Measurements from ENCODE around the gene LSM3.

GRCh38 chr3:14154895-14155440, 23.6 kb upstream of the LSM3 start:
- TF ChIP-seq, protein P1, sequence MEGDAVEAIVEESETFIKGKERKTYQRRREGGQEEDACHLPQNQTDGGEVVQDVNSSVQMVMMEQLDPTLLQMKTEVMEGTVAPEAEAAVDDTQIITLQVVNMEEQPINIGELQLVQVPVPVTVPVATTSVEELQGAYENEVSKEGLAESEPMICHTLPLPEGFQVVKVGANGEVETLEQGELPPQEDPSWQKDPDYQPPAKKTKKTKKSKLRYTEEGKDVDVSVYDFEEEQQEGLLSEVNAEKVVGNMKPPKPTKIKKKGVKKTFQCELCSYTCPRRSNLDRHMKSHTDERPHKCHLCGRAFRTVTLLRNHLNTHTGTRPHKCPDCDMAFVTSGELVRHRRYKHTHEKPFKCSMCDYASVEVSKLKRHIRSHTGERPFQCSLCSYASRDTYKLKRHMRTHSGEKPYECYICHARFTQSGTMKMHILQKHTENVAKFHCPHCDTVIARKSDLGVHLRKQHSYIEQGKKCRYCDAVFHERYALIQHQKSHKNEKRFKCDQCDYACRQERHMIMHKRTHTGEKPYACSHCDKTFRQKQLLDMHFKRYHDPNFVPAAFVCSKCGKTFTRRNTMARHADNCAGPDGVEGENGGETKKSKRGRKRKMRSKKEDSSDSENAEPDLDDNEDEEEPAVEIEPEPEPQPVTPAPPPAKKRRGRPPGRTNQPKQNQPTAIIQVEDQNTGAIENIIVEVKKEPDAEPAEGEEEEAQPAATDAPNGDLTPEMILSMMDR (IDR thresholded peaks at IDR 0.05): no peak
- no peak for TF ChIP-seq POLR2A (IDR thresholded peaks at IDR 0.05)

All from heart left ventricle (tissue), 13 donors.